ENCODE measurements around the gene EPN2.

The EPN2 gene

GRCh38 chr17:19304209-19304608 is 67.0 kb downstream of the EPN2 start:
- Mint-ChIP-seq H3K27me3 (peaks cover 19% of the 10 kb centered on the region), H3K4me3 (no peak overlapping the region), H3K9me3 (no peaks in the 10 kb centered on the region), H3K36me3 (ENCODE audit: low read depth) (no peaks in the 10 kb centered on the region), H3K4me1 (ENCODE audit: low read depth) (peaks cover 38% of the 10 kb centered on the region), H3K27ac (no peak overlapping the region)

DNA sequence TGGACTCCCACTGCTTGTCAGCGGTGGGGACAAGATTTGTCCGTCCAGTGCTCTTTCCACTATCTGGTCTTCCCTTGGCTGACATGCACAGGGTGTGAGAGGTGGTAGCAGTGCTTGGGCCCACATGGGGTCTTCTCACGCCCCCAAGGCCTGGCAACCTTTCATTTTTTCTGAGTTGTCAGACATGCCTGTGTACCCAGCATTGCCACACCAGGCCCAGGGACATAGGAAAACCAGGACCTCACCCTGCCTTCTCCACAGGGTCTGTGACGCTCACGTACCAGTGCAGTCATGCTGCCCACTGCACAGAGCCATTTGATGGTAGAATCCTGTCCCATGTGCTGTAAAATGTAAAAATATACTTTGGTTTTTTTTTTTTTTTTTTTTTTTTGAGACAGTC is 67.6 kb downstream of the EPN2 start:
- H3K36me3 Mint-ChIP-seq (ENCODE audit: low read depth): no peaks in the 10 kb centered on the region
- no peak overlapping the region for H3K27ac Mint-ChIP-seq
- H3K9me3 Mint-ChIP-seq: no peaks in the 10 kb centered on the region
- peaks cover 38% of the 10 kb centered on the region for H3K4me1 Mint-ChIP-seq (ENCODE audit: low read depth)
- H3K27me3 Mint-ChIP-seq: peaks cover 23% of the 10 kb centered on the region
- no peak overlapping the region for H3K4me3 Mint-ChIP-seq

GRCh38 chr17:19305256-19305655 is 68.1 kb downstream of the EPN2 start:
- H3K9me3 Mint-ChIP-seq: no peaks in the 10 kb centered on the region
- no peak overlapping the region for H3K4me3 Mint-ChIP-seq

GRCh38 chr17:19305761-19306159 is 68.6 kb downstream of the EPN2 start:
- H3K36me3 Mint-ChIP-seq (ENCODE audit: low read depth): no peaks in the 10 kb centered on the region
- peaks cover 29% of the 10 kb centered on the region for H3K27me3 Mint-ChIP-seq
- peaks cover 38% of the 10 kb centered on the region for H3K4me1 Mint-ChIP-seq (ENCODE audit: low read depth)
- no peak overlapping the region for H3K27ac Mint-ChIP-seq
- H3K9me3 Mint-ChIP-seq: no peaks in the 10 kb centered on the region
- no peak overlapping the region for H3K4me3 Mint-ChIP-seq

More at GRCh38 chr17:19305256-19305655, 68.1 kb downstream of the EPN2 start:
- Mint-ChIP-seq H3K27ac (no peak overlapping the region), H3K27me3 (peaks cover 27% of the 10 kb centered on the region), H3K4me1 (ENCODE audit: low read depth) (peaks cover 38% of the 10 kb centered on the region), H3K36me3 (ENCODE audit: low read depth) (no peaks in the 10 kb centered on the region)

DNA sequence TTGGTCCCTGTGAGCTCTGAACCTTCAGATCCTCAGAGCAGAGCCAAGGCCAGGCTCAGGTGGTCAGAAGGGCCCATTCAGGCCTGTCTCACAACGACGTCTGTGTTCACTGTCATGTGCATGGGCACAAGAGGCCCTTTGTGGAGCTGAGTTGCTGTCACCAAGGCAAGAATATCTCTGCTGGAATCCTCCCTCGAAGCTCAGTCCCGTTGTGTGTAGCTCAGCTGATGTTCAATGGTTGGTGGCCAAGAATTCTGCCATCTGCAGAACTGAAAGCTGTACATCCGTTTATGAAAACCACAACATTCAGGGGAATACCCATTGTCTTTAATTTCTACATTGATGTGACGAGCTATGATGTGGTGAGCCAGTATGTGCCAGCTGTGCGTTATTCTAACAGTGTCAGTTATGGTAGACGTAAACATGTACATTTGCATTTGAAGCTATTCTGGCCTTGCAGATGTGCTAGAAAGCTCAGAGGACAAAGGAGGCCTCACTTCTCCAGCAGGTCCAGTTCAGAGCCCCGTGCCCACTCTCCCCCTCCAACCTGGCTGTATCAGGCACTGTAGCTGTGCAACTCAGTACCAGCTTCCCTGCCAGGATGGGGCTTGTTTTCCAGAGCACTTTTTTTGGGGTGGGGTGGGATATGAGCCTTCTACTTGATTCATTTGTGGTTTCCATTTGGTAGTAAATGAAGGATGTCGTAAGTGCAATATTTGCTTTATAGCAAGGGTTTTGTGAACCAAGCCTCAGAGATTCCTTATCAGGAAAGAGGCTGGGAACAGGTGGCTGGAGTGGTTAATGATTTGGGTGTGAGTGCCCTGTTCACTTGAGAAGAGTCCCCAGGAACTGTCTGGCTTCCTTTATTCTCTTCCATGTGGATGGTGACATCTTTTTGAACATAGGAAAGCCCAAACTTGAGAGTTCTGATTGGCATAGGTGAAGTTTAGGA is 69.3 kb downstream of the EPN2 start:
- Mint-ChIP-seq H3K27me3 (peaks cover 32% of the 10 kb centered on the region), H3K9me3 (no peaks in the 10 kb centered on the region), H3K36me3 (ENCODE audit: low read depth) (no peaks in the 10 kb centered on the region), H3K4me1 (ENCODE audit: low read depth) (peaks cover 38% of the 10 kb centered on the region), H3K27ac (no peak overlapping the region), H3K4me3 (no peak overlapping the region)

GRCh38 chr17:19307521-19307920 is 70.4 kb downstream of the EPN2 start:
- H3K27me3 Mint-ChIP-seq: peaks cover 38% of the 10 kb centered on the region
- no peaks in the 10 kb centered on the region for H3K9me3 Mint-ChIP-seq
- no peak overlapping the region for H3K4me3 Mint-ChIP-seq
- no peak overlapping the region for H3K27ac Mint-ChIP-seq
- peaks cover 37% of the 10 kb centered on the region for H3K4me1 Mint-ChIP-seq (ENCODE audit: low read depth)
- peaks cover 6% of the 10 kb centered on the region for H3K36me3 Mint-ChIP-seq (ENCODE audit: low read depth)

DNA sequence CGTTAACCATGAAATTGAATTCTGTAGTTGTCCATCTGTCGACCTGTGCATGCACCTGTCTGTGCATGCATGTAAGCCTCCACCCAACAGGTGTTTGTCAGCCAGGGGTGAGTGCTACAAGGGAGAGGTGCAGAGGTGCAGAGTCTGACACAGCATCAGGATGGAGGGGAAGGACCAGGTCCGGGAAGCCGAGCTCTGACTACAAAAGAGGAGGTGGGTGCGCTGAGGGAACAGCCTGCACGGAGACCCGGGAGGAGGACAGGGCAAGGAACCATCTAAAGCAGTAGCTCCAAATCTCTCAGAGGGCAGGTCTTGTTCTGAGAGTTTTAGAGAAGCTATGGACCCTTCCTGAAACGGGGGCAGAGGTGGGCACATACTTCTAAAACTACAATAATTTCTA is 71.2 kb downstream of the EPN2 start:
- peaks cover 38% of the 10 kb centered on the region for H3K27me3 Mint-ChIP-seq
- no peak overlapping the region for H3K27ac Mint-ChIP-seq
- no peak overlapping the region for H3K4me3 Mint-ChIP-seq
- H3K36me3 Mint-ChIP-seq (ENCODE audit: low read depth): peaks cover 6% of the 10 kb centered on the region
- H3K9me3 Mint-ChIP-seq: no peaks in the 10 kb centered on the region
- peaks cover 29% of the 10 kb centered on the region for H3K4me1 Mint-ChIP-seq (ENCODE audit: low read depth)

- Mint-ChIP-seq H3K36me3 (ENCODE audit: low read depth) (peaks cover 6% of the 10 kb centered on the region), H3K9me3 (no peaks in the 10 kb centered on the region), H3K27me3 (peaks cover 38% of the 10 kb centered on the region), H3K4me1 (ENCODE audit: low read depth) (peaks cover 25% of the 10 kb centered on the region), H3K27ac (no peak overlapping the region), H3K4me3 (no peak overlapping the region)
These were observed 72.5 kb downstream of the EPN2 start for GRCh38 chr17:19309701-19310100.

- H3K36me3 Mint-ChIP-seq (ENCODE audit: low read depth): peaks cover 6% of the 10 kb centered on the region
- H3K4me1 Mint-ChIP-seq (ENCODE audit: low read depth): peaks cover 23% of the 10 kb centered on the region
- no peak overlapping the region for H3K27ac Mint-ChIP-seq
- H3K4me3 Mint-ChIP-seq: no peak overlapping the region
- H3K9me3 Mint-ChIP-seq: no peaks in the 10 kb centered on the region
- H3K27me3 Mint-ChIP-seq: peaks cover 38% of the 10 kb centered on the region
These were observed 73.0 kb downstream of the EPN2 start for GRCh38 chr17:19310151-19310550.

DNA sequence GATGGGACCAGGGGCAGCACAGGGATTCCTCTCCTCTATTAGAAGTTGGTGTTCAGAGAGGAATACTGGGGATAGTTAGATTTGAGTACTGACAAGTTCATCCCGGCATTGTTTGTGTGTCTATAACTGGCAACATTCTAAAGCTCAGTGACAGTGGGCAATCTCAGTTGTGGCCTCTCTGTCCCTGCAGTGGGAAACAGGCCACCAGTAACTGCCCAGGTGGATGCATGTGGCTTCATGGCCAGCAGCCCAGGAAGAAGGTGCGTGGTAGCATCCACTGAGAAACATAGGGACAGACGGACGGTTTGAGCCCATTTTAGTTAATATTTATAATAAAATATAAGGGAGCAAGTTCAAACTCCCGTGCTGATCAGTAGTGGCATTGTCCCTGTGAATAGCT is 73.8 kb downstream of the EPN2 start:
- Mint-ChIP-seq H3K9me3 (no peaks in the 10 kb centered on the region), H3K4me1 (ENCODE audit: low read depth) (peaks cover 14% of the 10 kb centered on the region), H3K27ac (no peak overlapping the region), H3K36me3 (ENCODE audit: low read depth) (peaks cover 6% of the 10 kb centered on the region), H3K27me3 (peaks cover 34% of the 10 kb centered on the region), H3K4me3 (no peak overlapping the region)

DNA sequence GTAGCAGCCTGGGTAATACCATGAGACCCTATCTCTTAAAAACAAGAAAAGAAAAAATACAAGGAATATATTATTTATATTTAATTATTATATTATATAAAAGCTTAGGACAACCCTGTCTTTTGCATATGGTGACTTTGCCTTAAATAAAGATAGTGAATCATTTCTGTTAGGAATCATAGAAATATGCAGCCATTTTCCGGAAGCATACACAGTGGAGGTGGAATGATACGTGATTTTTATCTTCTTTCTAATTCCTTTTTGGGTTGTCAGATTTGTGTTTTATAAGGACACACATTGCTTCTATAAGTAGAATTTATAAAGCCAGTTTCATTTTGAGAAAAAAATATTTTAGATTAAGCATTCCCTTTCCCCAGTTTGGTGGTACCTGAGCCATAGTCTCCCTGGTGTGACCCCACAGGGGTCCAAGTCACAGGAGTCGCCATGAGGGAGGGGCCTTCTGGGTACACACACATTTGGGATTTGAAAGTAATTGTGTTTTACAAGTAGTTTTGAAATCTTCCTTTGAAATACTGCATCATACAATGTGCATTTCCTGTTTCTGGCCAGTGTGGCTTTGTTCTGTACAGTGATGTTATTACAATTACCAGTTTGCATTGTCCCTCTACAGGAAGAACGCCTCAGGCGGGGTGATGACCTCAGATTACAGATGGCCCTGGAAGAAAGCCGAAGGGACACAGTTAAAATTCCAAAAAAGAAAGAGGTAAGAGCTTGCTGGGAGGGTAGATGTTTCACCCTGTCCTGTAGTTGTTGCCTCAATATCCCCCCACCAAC is 74.5 kb downstream of the EPN2 start:
- H3K27me3 Mint-ChIP-seq: peaks cover 31% of the 10 kb centered on the region
- no peaks in the 10 kb centered on the region for H3K9me3 Mint-ChIP-seq
- peaks cover 6% of the 10 kb centered on the region for H3K36me3 Mint-ChIP-seq (ENCODE audit: low read depth)
- H3K27ac Mint-ChIP-seq: no peak overlapping the region
- H3K4me1 Mint-ChIP-seq (ENCODE audit: low read depth): peaks cover 8% of the 10 kb centered on the region
- H3K4me3 Mint-ChIP-seq: no peak overlapping the region

- H3K27me3 Mint-ChIP-seq: peaks cover 31% of the 10 kb centered on the region
- peaks cover 6% of the 10 kb centered on the region for H3K36me3 Mint-ChIP-seq (ENCODE audit: low read depth)
- no peak overlapping the region for H3K27ac Mint-ChIP-seq
- H3K4me3 Mint-ChIP-seq: no peak overlapping the region
- H3K9me3 Mint-ChIP-seq: no peaks in the 10 kb centered on the region
- peaks cover 4% of the 10 kb centered on the region for H3K4me1 Mint-ChIP-seq (ENCODE audit: low read depth)
These were observed 75.2 kb downstream of the EPN2 start for GRCh38 chr17:19312406-19312805.

- Mint-ChIP-seq H3K36me3 (ENCODE audit: low read depth) (peaks cover 6% of the 10 kb centered on the region), H3K27me3 (peaks cover 26% of the 10 kb centered on the region), H3K27ac (no peak overlapping the region)
These were observed 76.0 kb downstream of the EPN2 start for GRCh38 chr17:19313066-19313745.

GRCh38 chr17:19313746-19314651 is 76.8 kb downstream of the EPN2 start:
- H3K27ac Mint-ChIP-seq: no peak overlapping the region
- H3K27me3 Mint-ChIP-seq: peaks cover 22% of the 10 kb centered on the region
- H3K9me3 Mint-ChIP-seq: no peaks in the 10 kb centered on the region
- peaks cover 6% of the 10 kb centered on the region for H3K36me3 Mint-ChIP-seq (ENCODE audit: low read depth)
- H3K4me3 Mint-ChIP-seq: no peak overlapping the region
- H3K4me1 Mint-ChIP-seq (ENCODE audit: low read depth): no peaks in the 10 kb centered on the region

More at GRCh38 chr17:19313066-19313745, 76.0 kb downstream of the EPN2 start:
- Mint-ChIP-seq H3K4me3 (no peak overlapping the region), H3K4me1 (ENCODE audit: low read depth) (no peaks in the 10 kb centered on the region), H3K9me3 (no peaks in the 10 kb centered on the region)
